AG08396 (cell line): Measurements from ENCODE around the gene ST14.
"Not testable (repeated sequence)": the region's sequence is repeated elsewhere in the genome, so short reads cannot be mapped to it uniquely, and the experiment has no call there.

Source experiments
- DNase-seq: peaks from one replicate; pipeline ENCODE4 v3.0.0; 2012; ENCODE audit warnings: low spot score, mixed read lengths

ST14 gene

DNA sequence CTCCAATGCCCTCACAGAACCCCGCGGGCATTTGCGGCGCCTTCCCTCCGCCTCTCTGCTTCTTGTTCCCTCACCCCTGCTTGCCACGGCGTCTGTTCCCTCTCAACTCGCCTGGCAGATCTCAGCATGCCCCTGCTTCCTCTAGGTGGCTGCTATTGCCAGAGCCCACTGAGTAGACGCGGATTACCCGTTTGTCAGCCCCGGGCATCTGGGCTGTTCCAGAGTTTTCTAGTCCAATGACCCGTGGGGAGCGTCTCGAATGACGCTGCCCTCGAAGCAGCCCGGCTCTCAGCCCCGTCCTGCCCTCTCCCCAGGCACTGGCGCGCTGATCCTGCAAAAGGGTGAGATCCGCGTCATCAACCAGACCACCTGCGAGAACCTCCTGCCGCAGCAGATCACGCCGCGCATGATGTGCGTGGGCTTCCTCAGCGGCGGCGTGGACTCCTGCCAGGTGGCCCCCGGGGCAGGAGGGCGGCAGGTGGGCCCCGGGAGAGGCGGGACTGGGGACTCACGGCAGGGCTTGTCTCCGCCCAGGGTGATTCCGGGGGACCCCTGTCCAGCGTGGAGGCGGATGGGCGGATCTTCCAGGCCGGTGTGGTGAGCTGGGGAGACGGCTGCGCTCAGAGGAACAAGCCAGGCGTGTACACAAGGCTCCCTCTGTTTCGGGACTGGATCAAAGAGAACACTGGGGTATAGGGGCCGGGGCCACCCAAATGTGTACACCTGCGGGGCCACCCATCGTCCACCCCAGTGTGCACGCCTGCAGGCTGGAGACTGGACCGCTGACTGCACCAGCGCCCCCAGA lies 49.7 kb downstream of the ST14 start:
- DNase-seq: peak; percentile 5

DNA sequence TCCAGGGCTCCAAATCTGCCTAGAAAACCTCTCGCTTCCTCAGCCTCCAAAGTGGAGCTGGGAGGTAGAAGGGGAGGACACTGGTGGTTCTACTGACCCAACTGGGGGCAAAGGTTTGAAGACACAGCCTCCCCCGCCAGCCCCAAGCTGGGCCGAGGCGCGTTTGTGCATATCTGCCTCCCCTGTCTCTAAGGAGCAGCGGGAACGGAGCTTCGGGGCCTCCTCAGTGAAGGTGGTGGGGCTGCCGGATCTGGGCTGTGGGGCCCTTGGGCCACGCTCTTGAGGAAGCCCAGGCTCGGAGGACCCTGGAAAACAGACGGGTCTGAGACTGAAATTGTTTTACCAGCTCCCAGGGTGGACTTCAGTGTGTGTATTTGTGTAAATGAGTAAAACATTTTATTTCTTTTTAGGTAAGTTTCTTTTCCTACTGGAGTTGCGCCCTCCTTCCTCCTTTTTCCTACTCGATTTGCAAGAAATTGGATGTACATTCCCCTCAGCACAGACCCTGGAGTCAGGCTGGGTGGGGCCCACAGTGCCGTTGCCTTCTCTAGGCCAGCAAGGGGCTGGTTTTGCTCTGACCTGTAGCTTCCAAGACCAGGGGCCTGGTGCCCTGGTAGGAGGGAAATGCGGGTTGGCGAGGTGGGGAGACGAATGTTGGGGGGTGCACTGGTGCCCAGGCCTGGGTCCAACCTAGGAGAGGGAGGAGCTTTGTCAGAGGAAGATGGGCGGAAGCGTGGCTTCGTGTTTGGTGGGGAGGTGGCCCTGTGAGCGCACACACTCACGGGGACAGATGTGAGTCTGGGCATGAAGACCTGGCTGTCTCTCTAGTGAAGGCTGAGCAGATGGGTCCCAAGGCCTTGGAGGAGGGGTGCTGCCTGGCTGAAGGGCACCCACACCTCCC lies 50.6 kb downstream of the ST14 start:
- DNase-seq: peak; percentile 2

DNA sequence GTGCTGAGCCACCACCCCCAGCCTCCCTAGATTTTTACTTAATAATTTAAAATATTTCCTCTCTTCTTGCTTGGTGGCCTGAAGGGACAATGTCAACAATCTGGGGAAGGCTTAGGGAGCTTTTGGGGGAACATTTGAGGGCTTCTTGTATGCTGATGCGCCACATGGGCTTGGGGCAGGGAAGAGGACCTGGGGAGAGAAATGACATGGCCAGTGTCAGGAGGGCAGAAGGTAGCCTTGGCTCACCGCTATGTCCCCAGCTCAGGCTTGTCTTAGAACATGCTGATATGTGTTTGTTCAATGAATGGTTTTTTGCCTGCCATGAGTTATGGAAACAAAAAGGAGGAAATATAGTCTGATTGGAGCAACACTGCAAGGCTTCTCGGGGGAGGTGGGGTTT lies 51.6 kb downstream of the ST14 start:
- DNase-seq: peak; percentile 17

DNA sequence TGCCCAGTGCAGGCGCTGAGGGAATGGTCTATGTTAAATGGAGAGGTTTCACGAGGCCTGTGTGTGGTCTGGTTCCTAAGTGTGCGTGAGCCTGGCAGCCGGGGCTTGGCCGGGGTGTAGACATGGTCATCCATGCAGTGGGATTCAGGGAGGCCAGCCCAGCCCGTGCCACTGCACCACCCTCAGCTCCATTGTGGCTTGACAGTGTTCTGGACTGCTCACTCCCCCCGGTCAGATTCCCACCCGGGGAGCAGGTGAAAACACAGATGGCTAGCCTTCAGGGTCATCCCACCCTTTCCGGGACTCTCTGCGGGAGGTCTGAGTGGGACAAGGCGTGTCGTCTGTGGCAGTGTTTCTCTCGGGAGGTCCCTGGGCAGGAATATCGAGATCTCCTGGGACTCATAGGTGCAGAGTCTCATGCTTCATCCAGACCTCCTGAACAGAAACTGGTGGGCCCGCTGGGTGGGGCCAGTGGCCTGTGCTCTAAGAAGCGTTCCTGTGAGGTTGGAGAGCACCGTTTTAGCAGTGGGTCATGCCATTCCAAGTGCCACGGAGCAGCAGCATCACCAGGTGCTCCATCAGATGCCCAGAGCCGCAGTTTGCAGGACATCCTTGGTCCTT lies 52.3 kb downstream of the ST14 start:
- DNase-seq: peak; percentile 5

DNA sequence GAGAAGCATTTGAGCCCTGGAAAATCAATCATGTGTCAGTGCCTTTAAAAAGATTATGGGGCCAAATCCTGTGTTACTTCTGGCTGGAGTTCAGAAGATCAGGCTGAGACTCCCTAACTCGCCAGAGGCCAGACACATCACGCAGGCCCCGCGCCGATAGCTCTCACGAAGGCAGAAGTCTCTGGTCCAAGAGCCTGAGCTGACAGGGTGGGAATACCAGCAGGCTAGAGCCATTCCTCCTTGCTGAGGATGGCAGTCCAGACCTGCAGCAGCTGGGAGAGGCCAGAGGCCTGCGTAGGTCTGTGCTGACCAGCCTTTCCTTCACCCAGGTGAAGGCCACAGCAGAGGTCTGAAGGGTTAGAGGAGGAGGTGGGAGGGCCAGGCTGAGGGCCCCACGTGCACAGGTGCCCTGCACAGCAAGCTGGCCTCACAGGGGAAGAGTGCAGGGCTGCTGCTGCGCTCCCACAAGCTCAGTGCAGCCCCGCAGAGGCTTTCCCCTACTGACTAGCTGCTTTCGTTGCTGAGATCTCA lies 52.9 kb downstream of the ST14 start:
- DNase-seq: peak; percentile 37

DNA sequence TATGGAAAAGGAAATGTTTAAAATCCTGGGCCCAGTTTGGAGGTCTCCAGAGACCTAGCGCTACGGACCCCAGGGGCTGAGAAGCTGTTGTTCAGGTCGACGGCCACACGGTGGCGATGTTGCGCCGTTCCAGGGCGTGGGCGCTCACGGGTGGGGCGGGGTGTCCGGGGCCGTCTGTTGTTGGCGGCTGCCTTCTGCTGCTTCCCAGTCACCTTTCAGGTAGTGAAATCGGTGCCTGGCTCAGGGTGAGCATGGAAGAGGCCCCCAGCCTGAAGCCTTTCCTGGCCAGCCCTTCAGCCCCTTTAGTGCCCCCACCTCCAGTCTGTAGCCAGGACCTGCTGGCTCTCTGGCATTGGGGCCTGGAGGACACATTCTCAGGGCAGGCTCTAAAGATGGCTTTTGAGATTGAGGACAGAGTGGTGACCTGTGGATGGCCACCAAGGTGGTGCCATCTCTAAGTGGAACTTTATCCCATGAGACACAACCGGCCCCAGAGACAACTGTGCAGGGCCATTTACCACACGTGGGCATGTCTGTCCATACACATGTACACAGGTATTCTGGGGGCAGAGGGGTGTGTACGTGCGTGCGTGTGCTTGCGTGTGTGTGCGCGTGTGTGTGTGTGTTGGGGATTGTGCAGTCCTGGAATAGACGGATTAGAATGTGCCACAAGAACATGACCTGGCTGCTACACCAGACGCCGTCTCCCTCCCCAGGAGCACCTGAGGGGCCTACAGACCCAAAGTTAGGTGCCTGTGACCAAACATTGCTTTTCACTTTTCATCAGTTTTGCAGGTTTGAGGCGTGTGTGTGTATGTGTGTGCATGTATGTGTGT lies 53.8 kb downstream of the ST14 start:
- DNase-seq: peak; percentile 87

DNA sequence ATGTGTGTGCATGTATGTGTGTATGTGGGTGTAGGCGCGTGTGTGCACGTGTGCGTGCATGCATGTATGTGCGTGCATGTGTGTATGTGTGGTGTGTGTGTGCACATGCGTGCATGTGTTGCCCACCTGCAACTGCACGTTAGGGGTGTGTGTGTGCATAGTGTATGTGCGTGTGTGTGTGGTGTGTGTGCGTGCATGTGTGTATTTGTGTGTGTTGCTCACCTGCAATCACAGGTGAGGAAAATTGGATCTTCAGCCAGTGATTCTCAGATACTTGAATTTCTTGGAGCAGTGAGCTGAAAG lies 54.3 kb downstream of the ST14 start:
- no peak for DNase-seq

DNA sequence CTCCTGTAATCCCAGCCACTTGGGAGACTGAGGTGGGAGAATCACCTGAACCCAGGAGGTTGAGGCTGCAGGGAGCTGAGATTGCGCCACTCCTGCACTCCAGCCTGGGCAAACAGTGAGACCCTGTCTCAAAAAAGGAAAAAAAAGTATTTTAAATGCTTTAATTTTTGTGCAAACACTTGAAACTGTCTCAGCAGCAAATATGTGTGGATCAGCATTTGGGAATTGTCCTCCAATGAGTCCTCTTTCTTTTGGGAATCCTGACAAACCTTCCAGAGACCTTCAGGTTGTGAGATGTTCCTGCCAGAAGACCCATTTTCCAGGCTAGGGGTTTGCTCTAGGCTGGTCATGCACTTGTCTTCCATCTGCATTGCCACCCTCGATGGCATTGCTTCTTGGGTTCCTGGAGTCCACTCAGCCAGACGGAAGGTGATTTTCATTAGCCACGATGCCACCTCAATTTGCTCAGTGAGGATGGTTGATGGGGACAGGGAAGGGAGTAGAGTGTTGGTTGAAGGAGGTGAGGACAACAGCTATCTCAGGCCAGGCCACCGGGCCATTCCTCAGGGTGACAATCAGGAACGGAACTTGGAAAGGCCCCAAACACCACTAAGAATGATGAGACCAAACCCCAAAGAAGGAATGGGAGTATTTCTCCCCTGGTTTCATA lies 55.4 kb downstream of the ST14 start:
- DNase-seq: no peak

DNA sequence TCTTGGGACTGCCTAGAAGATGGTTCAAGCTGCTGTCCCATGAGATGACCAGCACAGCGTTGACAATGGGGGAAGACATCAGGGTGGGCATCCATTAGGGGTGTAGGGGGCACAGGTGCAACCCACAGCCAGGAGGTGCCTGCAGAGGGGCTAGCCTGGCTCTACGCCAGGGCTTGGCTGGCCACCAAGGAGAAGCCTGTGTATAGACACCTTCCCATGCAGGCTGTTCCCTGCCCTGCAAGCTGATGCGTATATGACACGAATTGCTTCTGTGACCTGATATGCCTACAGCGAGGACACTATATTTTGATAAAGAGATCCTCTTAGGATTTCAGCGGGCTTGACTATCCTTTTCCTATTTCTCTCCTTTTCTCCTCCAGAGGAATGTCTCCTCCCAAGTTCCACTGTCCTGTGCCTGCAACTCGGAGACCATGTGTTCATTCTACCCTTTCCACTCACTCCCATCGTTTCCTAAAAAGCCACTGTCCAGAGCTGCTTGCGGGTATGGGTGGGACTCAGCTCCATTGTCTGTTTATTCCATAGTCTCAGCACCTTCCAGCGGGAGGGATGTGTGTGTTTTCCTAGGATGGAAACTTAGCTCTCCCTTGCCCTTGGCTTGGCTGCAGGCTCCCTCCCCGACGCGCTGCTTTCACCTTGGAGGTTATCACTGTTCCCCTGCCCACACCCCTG lies 56.1 kb downstream of the ST14 start:
- DNase-seq: no peak

DNA sequence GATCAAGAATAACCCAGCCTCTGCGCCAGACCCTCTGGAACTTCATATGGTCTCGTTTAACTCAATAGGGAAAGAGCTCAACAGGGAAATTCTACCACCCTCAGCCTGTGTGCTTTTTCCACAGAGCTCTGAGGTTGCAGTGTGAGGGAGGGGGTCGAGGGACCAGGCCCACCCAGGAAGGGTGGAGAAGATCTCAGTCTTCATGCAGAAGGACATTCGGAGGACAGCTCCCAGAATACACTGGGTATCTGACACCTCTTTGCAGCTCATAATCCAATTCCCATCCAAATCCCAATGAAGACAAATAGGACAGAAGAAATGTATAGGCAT lies 56.6 kb downstream of the ST14 start:
- DNase-seq: no peak

DNA sequence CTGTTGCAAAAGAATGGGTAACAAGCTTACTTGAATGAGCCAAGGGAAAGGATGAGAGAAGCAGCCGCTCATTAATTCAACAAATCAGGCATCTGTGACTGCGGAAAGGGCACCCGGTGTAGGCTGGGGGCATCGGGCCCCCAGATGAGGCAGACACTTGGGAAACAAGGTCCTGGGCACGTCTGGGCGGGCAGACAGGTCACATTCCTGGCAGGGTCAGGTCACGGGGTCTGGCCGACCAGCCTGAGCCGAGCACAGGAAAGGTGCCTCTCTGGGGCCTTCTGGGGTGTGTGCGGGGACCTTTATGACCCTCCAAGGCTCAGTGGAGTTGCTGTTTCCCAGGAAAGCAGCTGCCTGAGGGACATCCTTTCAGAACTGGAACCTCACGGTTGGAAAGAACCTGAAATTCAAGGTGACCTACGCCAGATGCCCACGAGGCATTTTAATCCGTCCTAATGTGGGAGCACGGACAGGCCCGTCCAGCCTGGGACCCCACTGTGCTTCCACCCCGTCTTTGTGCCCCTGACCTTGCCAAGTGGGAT lies 57.1 kb downstream of the ST14 start:
- no peak for DNase-seq

DNA sequence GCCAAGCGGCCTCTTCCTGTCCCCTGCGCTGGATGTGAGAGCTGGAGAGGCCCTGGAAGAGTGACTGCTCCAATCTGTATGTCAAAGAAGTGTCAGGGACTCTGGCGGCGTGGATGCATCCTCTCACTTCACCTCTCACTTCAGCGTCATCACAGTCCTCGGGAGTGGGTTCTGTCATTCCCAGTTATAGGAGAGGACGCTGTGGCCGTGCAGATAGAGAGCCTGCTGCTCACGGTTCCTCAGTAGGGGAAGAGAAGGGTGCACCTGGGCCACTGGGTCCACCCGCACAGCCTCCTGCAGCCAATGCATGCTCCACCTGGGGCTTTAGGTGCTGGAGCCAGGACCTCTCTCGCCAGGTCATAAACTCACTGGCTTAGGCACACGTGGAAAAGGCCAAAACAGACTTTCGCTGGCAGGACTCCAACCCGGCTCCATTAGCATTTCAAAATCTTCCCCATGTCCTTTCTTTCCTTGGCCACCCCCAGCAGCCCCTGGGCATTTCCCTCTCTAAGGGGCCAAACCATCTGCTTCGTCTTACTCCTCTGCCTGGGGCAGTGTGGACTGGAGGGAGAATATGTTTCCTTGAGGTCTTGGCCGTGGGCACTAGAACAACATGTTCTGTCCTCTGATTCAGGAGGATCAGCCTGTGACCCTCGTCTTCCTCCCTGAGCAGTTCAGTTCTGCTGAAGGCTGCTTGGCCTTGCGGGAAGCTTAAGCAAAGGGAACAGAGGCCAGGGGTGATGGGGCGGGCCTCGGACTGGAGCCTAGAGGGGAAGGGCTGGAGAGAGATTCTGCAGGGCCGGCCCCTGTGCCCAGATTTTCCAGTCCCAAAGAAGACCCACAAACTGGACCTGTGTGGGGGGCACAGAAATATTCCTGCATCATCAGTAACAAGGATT lies 57.8 kb downstream of the ST14 start:
- DNase-seq: no peak

DNA sequence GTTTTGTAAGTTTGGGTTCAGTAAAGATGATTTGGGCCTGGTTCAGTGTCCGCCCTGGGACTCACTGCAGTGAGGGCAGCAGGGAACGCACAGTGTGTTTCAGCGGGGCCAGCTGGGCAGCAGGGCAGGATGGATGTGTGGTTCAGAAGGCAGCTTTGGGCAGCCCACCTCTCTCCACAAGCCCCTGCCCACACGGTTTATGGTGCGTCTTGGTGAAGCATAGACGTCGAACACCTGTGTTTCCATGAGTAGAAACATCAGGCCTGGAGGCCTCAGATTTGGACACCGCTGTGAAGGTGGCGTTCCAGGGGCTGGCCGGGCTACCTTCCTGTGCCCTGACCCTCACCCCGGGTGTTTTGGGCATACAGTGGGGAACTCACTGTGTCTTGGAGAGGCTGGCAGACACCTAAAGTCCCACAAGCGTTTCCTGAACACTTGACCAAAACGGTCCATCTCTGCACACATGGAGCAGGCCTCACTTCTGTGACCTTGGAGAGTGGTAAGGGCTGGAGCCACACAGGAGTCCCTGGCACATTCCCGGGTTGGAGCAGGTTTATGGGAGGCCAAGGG lies 59.0 kb downstream of the ST14 start:
- no peak for DNase-seq

DNA sequence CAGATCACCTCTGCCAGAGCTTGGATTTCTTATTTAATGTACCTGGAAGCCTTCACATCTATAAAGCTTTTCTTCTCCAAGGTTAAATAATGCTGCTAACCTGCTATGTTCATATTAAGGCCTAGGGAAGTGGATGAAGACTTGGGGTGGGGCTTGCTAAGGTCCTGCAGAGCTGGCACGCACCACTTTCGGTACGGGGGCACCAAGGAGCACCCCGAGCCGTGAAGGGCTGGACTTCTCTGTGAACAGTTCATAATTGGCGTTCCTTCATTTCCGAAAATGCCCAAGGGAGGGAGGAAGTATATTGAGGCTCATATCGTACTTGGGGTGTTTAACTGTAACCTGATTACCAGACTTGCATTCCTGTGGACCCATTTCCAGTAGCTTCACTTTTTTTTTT lies 59.6 kb downstream of the ST14 start:
- no peak for DNase-seq

DNA sequence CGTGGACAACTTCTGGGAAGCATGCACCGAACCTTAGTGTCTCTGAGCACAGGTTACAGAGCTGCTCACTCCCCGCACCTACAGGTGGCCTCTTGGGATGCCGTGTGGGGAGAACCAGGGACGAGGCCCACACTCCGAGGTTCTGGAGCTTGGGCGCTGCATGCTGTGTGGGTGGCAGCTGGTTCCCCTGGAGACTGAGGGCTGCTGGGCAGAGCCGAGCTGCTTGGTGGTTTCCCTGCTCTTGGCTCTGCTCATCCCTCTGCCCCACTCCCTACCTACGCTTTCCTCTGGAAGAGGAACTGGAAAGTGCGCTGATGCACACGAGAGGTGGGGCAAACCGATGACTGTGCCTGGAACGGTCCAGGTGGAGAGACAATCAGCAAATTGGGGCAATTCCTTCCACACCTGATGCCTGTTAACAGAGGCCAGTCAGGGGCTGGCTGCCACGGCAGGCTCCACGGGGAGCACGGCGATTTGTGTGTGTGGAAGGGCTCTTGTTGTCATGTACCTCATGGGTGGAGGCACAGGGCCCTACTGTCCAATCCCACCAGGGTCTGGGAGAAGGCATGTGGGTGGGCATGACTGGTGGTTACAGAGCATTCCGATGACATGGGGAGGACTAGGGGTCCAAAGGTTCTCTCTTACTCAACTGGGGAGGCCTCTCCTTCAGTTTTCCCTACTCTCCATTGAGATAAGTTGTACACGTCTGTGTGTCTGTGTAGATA lies 60.9 kb downstream of the ST14 start:
- DNase-seq: no peak

DNA sequence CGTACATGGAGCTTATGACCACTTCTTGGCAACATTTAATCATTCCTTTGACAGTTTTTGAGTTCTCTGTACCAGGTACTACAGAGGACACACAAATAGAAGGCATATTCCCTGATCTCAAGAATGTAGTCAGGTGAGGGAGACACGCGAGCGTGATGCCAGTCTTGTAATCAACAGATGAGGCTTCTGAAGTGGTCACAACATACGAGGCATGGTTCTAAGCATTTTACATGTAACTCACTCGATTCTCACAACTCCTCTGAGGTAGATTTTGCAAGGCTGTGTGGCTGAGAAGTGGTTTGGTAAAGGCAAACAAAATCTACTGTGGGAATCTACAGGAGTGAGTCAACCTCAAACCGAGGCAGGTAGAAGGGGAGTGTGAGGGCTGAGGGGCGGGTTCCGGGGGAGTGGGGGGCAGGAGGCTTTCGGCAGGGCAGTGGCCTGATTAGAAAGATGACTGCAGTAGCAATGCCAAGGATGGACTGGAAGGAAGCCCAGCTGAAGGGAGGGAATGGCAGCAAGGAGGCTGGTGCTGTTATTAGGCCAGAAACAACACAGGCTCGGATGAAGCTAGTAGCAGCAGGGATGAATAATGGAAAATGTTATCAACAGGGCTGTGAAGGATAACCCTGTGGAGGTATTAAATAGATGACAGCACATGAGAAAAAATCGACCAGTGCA lies 63.8 kb downstream of the ST14 start:
- DNase-seq: no peak

DNA sequence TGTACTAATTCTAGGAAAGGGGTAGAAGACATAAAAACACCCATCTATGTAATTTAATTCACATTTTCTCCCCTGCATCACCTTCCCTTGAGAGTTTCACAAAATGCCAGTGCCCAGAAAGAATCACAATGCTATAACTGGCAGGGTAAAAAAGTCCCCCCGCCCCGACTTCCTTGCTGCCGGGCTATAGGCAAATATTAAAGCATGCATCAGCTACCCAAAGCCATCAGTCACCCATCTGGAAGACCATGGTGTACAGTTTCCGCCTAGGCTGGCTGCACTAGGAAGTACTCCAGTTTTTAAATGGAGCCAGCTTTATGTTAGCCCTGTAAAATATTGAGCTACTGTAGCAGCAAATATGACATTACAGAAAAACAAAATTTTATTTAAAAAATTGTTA lies 67.8 kb downstream of the ST14 start:
- DNase-seq: no peak

DNA sequence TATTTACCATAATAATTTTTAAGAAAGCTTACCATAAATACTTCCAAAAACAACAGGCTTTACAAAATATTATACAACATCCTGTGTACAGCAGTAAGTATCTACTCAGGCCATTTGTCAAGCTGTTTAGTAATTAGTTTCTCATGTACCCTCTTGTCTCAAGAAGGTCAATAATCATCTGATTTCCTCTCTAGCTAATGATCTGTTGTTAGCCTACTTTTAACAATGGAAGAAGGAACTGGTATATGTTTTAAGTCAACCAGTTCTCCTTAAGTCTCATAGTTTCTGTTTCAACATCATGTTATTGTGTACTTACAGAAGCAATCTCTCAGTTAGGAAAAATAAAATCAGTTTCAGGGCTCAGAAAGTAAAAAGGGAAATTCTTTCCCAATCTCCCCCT lies 73.9 kb downstream of the ST14 start:
- not testable (repeated sequence) for DNase-seq
